Measurements from ENCODE around the gene PHAX. TPM values are rescaled to one million over a fixed set of nuclear protein-coding genes. Genes with fewer than 3 reads are reported as not detected.
"Not testable (repeated sequence)": the region's sequence is repeated elsewhere in the genome, so short reads cannot be mapped to it uniquely, and the experiment has no call there.

Gene PHAX
- total RNA-seq, 1 experiment from 2014 or later: 46.2 TPM

DNA sequence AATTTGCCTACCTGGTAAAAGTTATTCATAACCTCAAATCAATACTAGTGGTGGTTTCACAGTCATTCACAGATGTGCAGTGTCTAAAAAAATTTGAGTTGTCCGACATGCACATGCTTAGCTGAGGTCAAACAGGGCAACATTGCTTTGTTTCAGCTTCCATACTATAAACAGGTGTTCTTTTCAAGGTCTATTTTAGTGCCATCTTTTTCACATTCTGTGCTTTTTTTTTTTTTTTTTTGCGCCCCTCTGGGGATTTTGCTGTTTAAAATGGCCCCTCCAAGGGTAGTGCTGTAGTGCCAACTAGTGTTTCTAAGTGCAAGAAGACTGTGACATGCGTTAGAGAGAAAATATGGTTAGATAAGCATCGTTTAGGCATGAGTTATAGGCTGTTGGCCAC is 14.5 kb downstream of the PHAX start:
- ATAC-seq: no peak
- TF ChIP-seq CTCF (IDR thresholded peaks at IDR 0.05) (no peak), POLR2AphosphoS5 (IDR thresholded peaks at IDR 0.05; ENCODE audit: low read depth, low read length) (no peak), SIN3A (IDR thresholded peaks at IDR 0.05; ENCODE audit: borderline replicate concordance, insufficient read depth, low read depth, low read length) (no peak), TCF7L2 (IDR thresholded peaks at IDR 0.05; ENCODE audit: low read depth, low read length) (no peak)
- TF ChIP-seq, protein P1, sequence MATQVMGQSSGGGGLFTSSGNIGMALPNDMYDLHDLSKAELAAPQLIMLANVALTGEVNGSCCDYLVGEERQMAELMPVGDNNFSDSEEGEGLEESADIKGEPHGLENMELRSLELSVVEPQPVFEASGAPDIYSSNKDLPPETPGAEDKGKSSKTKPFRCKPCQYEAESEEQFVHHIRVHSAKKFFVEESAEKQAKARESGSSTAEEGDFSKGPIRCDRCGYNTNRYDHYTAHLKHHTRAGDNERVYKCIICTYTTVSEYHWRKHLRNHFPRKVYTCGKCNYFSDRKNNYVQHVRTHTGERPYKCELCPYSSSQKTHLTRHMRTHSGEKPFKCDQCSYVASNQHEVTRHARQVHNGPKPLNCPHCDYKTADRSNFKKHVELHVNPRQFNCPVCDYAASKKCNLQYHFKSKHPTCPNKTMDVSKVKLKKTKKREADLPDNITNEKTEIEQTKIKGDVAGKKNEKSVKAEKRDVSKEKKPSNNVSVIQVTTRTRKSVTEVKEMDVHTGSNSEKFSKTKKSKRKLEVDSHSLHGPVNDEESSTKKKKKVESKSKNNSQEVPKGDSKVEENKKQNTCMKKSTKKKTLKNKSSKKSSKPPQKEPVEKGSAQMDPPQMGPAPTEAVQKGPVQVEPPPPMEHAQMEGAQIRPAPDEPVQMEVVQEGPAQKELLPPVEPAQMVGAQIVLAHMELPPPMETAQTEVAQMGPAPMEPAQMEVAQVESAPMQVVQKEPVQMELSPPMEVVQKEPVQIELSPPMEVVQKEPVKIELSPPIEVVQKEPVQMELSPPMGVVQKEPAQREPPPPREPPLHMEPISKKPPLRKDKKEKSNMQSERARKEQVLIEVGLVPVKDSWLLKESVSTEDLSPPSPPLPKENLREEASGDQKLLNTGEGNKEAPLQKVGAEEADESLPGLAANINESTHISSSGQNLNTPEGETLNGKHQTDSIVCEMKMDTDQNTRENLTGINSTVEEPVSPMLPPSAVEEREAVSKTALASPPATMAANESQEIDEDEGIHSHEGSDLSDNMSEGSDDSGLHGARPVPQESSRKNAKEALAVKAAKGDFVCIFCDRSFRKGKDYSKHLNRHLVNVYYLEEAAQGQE (IDR thresholded peaks at IDR 0.05; ENCODE audit: insufficient read depth in 1 of 2, low read depth in 2 of 2, low read length in 1 of 2): no peak
- no peak for DNase-seq (ENCODE audit: low read depth, low spot score)
- Histone ChIP-seq H3K9me3 (ENCODE audit: control insufficient read depth, insufficient read depth, low read depth, low read length) (no peaks in the 10 kb centered on the region), H3K27ac (ENCODE audit: low read length) (no peak overlapping the region), H3K4me1 (ENCODE audit: control insufficient read depth, insufficient read depth, low read length) (no peaks in the 10 kb centered on the region), H3K36me3 (ENCODE audit: control insufficient read depth, insufficient read depth, low read length) (no peaks in the 10 kb centered on the region; the same call in 1 of the 2 replicates), H3K4me3 (ENCODE audit: low read depth in 2 of 2, low read length in 2 of 2) (no peak overlapping the region), H3K27me3 (ENCODE audit: control insufficient read depth, insufficient read depth, low read length) (no peaks in the 10 kb centered on the region)
- POLR2A ChIA-PET: no interaction called here
- CTCF ChIA-PET: interaction anchor here (0.9 kb wide), 1 partner anchor 617 kb away, joined by 7 read pairs; no protein-coding TSS in a partner anchor
- no TSS peak for BruUV-seq (replicated peaks)
- in situ Hi-C loops (cut with HindIII; ENCODE audit: low pct_unique_long_range_greater_than_20kb, low sequenced_read_pairs) (no loop called here), intact Hi-C loops (cut with micrococcal nuclease; ENCODE audit: unreplicated experiment) (no loop called here)

- H3K27ac ChIP-seq (ENCODE audit: low read length); intact Hi-C loops (cut with micrococcal nuclease; ENCODE audit: unreplicated experiment); H3K4me3 ChIP-seq (ENCODE audit: low read depth in 2 of 2, low read length in 2 of 2); BruUV-seq (replicated peaks); H3K9me3 ChIP-seq (ENCODE audit: control insufficient read depth, insufficient read depth, low read depth, low read length); H3K27me3 ChIP-seq (ENCODE audit: control insufficient read depth, insufficient read depth, low read length); H3K36me3 ChIP-seq (ENCODE audit: control insufficient read depth, insufficient read depth, low read length); DNase-seq (ENCODE audit: low read depth, low spot score); in situ Hi-C loops (cut with HindIII; ENCODE audit: low pct_unique_long_range_greater_than_20kb, low sequenced_read_pairs); ATAC-seq; POLR2A ChIA-PET; H3K4me1 ChIP-seq (ENCODE audit: control insufficient read depth, insufficient read depth, low read length); CTCF ChIA-PET: not testable (repeated sequence)
These were observed 16.9 kb downstream of the PHAX start for GRCh38 chr5:126617603-126618002.

GRCh38 chr5:126619781-126620180 is 19.0 kb downstream of the PHAX start:
- POLR2A ChIA-PET: no interaction called here
- Histone ChIP-seq H3K27ac (ENCODE audit: low read length) (no peak overlapping the region), H3K4me1 (ENCODE audit: control insufficient read depth, insufficient read depth, low read length) (0 out of 2 replicates have a peak, but pooled peaks cover 4% of the 10 kb centered on the region), H3K36me3 (ENCODE audit: control insufficient read depth, insufficient read depth, low read length) (peaks cover under 1% of the 10 kb centered on the region; the same call in 1 of the 2 replicates), H3K4me3 (ENCODE audit: low read depth in 2 of 2, low read length in 2 of 2) (no peak overlapping the region), H3K27me3 (ENCODE audit: control insufficient read depth, insufficient read depth, low read length) (no peaks in the 10 kb centered on the region), H3K9me3 (ENCODE audit: control insufficient read depth, insufficient read depth, low read depth, low read length) (no peaks in the 10 kb centered on the region)
- TF ChIP-seq POLR2AphosphoS5 (IDR thresholded peaks at IDR 0.05; ENCODE audit: low read depth, low read length): no peak
- CTCF ChIA-PET: no interaction called here
- DNase-seq (ENCODE audit: low read depth, low spot score) (no peak), ATAC-seq (no peak)
- intact Hi-C loops (cut with micrococcal nuclease; ENCODE audit: unreplicated experiment) (no loop called here), in situ Hi-C loops (cut with HindIII; ENCODE audit: low pct_unique_long_range_greater_than_20kb, low sequenced_read_pairs) (no loop called here)
- BruUV-seq (replicated peaks): no TSS peak
